HG02642 (cell line): ENCODE measurements around the gene HUNK.
"Not testable (repeated sequence)": the region's sequence is repeated elsewhere in the genome, so short reads cannot be mapped to it uniquely, and the experiment has no call there.

Experiments used
- ATAC-seq: cut with Tn5 transposase; IDR thresholded peaks from one replicate; pipeline ENCODE4 v1.9.1; 2021; ENCODE audit warnings: mild to moderate bottlenecking; ENCODE audit not compliant: unreplicated experiment, poor library complexity

HUNK gene

GRCh38 chr21:32036756-32037155 lies 163.9 kb downstream of the HUNK start:
- ATAC-seq, result no peak

GRCh38 chr21:32038751-32039150 lies 165.9 kb downstream of the HUNK start:
- ATAC-seq, result not testable (repeated sequence)

GRCh38 chr21:32043458-32043857 lies 170.6 kb downstream of the HUNK start:
- ATAC-seq, result no peak

GRCh38 chr21:32044205-32045180 lies 171.7 kb downstream of the HUNK start:
- no peak for ATAC-seq

- ATAC-seq, result no peak
These were observed 173.4 kb downstream of the HUNK start for GRCh38 chr21:32046191-32046590.

- ATAC-seq, result no peak
These were observed 175.5 kb downstream of the HUNK start for GRCh38 chr21:32048353-32048752.
